Stomach (tissue), 4 donors: ENCODE measurements around the gene ZNF428.

Experiments used
- CTCF ChIP-seq, 7 experiments: fragments of 450-650 bp in 4 of 7; fragments of 200-600 bp in 3 of 7; sonication (generic) in 3 of 7; IDR thresholded peaks; one replicate each; pipeline ENCODE4 v1.5.1; 2016 to 2019; ENCODE audit warnings: antibody characterized with exemption in 7 of 7, control low read depth in 2 of 7, mild to moderate bottlenecking in 1 of 7
- EP300 ChIP-seq: sonication (generic); formaldehyde crosslinking; IDR thresholded peaks from one replicate; pipeline ENCODE4 v1.6.1; 2017; ENCODE audit warnings: antibody characterized with exemption
- POLR2A ChIP-seq, 4 donors: fragments of 450-650 bp; IDR thresholded peaks; one replicate each; pipeline ENCODE4 v1.6.1; 2016; ENCODE audit warnings: antibody characterized with exemption in 4 of 4, control low read depth in 2 of 4, mild to moderate bottlenecking in 1 of 4, moderate library complexity in 1 of 4
- POLR2AphosphoS5 ChIP-seq, 3 donors: sonication (generic); formaldehyde crosslinking; IDR thresholded peaks; one replicate each; pipeline ENCODE4 v1.6.1; 2016; ENCODE audit warnings: antibody characterized with exemption in 3 of 3

DNA sequence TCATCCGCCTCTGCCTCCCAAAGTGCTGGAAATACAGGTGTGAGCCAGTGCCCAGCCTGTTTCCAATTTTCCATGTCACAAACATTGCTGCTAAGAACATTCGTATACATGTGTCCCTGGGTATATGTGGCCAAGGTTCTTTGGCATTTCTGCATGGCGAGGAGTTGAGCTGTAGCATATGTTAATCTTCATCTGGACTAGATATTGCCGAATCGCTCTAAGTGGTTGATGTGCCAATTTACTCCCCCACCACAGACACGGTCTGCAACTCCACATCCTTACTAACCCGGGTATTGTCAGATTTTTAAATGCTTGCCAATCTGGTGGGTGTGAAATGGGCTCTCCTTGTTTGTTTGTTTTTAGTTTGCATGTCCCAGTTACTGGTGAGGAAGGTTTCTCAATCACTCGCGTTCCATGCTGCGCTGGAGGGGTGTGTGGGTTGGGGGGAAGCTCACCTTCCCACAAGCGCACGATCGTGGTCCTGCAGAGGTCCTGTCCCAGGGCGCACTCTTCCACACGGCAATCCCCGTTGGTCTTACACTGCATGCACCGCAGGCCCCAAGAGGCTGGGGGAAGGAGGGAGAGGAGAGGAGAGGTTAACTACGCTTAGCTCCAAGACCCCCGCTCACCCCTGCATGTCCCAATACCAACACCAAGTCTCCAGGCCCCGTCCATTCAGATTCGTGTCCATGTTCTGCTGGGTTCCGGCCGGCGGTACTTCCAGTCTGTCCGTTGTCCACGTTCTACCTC, 47.9 kb upstream of the ZNF428 start:
- TF ChIP-seq CTCF (IDR thresholded peaks at IDR 0.05) = no peak
- no peak for TF ChIP-seq POLR2AphosphoS5 (IDR thresholded peaks at IDR 0.05)
- TF ChIP-seq POLR2A (IDR thresholded peaks at IDR 0.05) = no peak
- TF ChIP-seq EP300 = no peak
